ENCODE measurements around the gene BAZ2B.

BAZ2B gene

GRCh38 chr2:159617646-159618045, 1.3 kb upstream of the BAZ2B start:
- H3K27ac ChIP-seq (ENCODE audit: low read length), result no peak overlapping the region
- no peaks in the 10 kb centered on the region for H3K27me3 ChIP-seq (ENCODE audit: control insufficient read depth, insufficient read depth, low read length)
- no peak for DNase-seq (ENCODE audit: low read depth, low spot score)
- no peaks in the 10 kb centered on the region for H3K36me3 ChIP-seq (ENCODE audit: control insufficient read depth, insufficient read depth, low read length)
- no peaks in the 10 kb centered on the region for H3K9me3 ChIP-seq (ENCODE audit: control insufficient read depth, insufficient read depth, low read length)
- no peak overlapping the region; the same call in 1 of the 2 replicates for H3K4me3 ChIP-seq (ENCODE audit: low read length)
- peaks cover 2% of the 10 kb centered on the region; the same call in 1 of the 2 replicates for H3K4me1 ChIP-seq (ENCODE audit: control insufficient read depth, insufficient read depth, low read length)
- WGBS (ENCODE audit: insufficient coverage, insufficient read length), result no CpG with 5 or more reads among the region's 2 CpGs

- Histone ChIP-seq H3K4me3 (ENCODE audit: low read length) (peak overlapping the region; percentile 11; the same call in 1 of the 2 replicates), H3K36me3 (ENCODE audit: control insufficient read depth, insufficient read depth, low read length) (no peaks in the 10 kb centered on the region), H3K4me1 (ENCODE audit: control insufficient read depth, insufficient read depth, low read length) (0 out of 2 replicates have a peak, but pooled peaks cover 1% of the 10 kb centered on the region), H3K9me3 (ENCODE audit: control insufficient read depth, insufficient read depth, low read length) (no peaks in the 10 kb centered on the region), H3K27ac (ENCODE audit: low read length) (no peak overlapping the region), H3K27me3 (ENCODE audit: control insufficient read depth, insufficient read depth, low read length) (no peaks in the 10 kb centered on the region)
- no CpG with 5 or more reads among the region's 4 CpGs for WGBS (ENCODE audit: insufficient coverage, insufficient read length)
- no peak for DNase-seq (ENCODE audit: low read depth, low spot score)
Observed at GRCh38 chr2:159617100-159617499, 752 bp upstream of the BAZ2B start.

- Histone ChIP-seq H3K4me3 (ENCODE audit: low read length) (peak overlapping the region; percentile 86), H3K4me1 (ENCODE audit: control insufficient read depth, insufficient read depth, low read length) (no peaks in the 10 kb centered on the region), H3K36me3 (ENCODE audit: control insufficient read depth, insufficient read depth, low read length) (no peaks in the 10 kb centered on the region), H3K27me3 (ENCODE audit: control insufficient read depth, insufficient read depth, low read length) (no peaks in the 10 kb centered on the region), H3K9me3 (ENCODE audit: control insufficient read depth, insufficient read depth, low read length) (no peaks in the 10 kb centered on the region), H3K27ac (ENCODE audit: low read length) (peak overlapping the region; percentile 54)
- no peak for DNase-seq (ENCODE audit: low read depth, low spot score)
- no CpG with 5 or more reads among the region's 66 CpGs for WGBS (ENCODE audit: insufficient coverage, insufficient read length)
Observed at GRCh38 chr2:159615367-159616285, 722 bp downstream of the BAZ2B start.

GRCh38 chr2:159614534-159615366, 1.6 kb downstream of the BAZ2B start:
- no peak for DNase-seq (ENCODE audit: low read depth, low spot score)
- Histone ChIP-seq H3K36me3 (ENCODE audit: control insufficient read depth, insufficient read depth, low read length) (no peaks in the 10 kb centered on the region), H3K27ac (ENCODE audit: low read length) (peak overlapping the region; percentile 54), H3K4me1 (ENCODE audit: control insufficient read depth, insufficient read depth, low read length) (0 out of 2 replicates have a peak, but pooled peaks cover 2% of the 10 kb centered on the region), H3K9me3 (ENCODE audit: control insufficient read depth, insufficient read depth, low read length) (no peaks in the 10 kb centered on the region), H3K27me3 (ENCODE audit: control insufficient read depth, insufficient read depth, low read length) (no peaks in the 10 kb centered on the region), H3K4me3 (ENCODE audit: low read length) (peak overlapping the region; percentile 86; the same call in 1 of the 2 replicates)
- no CpG with 5 or more reads among the region's 16 CpGs for WGBS (ENCODE audit: insufficient coverage, insufficient read length)

GRCh38 chr2:159613651-159614285, 2.6 kb downstream of the BAZ2B start:
- WGBS (ENCODE audit: insufficient coverage, insufficient read length), result no CpG with 5 or more reads among the region's 1 CpG
- H3K27me3 ChIP-seq (ENCODE audit: control insufficient read depth, insufficient read depth, low read length), result no peaks in the 10 kb centered on the region
- no peaks in the 10 kb centered on the region for H3K36me3 ChIP-seq (ENCODE audit: control insufficient read depth, insufficient read depth, low read length)
- peak overlapping the region; percentile 33; the same call in 1 of the 2 replicates for H3K4me3 ChIP-seq (ENCODE audit: low read length)
- DNase-seq (ENCODE audit: low read depth, low spot score), result no peak
- no peak overlapping the region for H3K27ac ChIP-seq (ENCODE audit: low read length)
- 0 out of 2 replicates have a peak, but pooled peaks cover 2% of the 10 kb centered on the region for H3K4me1 ChIP-seq (ENCODE audit: control insufficient read depth, insufficient read depth, low read length)
- no peaks in the 10 kb centered on the region for H3K9me3 ChIP-seq (ENCODE audit: control insufficient read depth, insufficient read depth, low read length)

GRCh38 chr2:159613091-159613490, 3.3 kb downstream of the BAZ2B start:
- Histone ChIP-seq H3K36me3 (ENCODE audit: control insufficient read depth, insufficient read depth, low read length) (no peaks in the 10 kb centered on the region), H3K4me1 (ENCODE audit: control insufficient read depth, insufficient read depth, low read length) (0 out of 2 replicates have a peak, but pooled peaks cover 2% of the 10 kb centered on the region), H3K9me3 (ENCODE audit: control insufficient read depth, insufficient read depth, low read length) (no peaks in the 10 kb centered on the region), H3K4me3 (ENCODE audit: low read length) (no peak overlapping the region), H3K27me3 (ENCODE audit: control insufficient read depth, insufficient read depth, low read length) (no peaks in the 10 kb centered on the region), H3K27ac (ENCODE audit: low read length) (no peak overlapping the region)
- DNase-seq (ENCODE audit: low read depth, low spot score), result no peak
- WGBS (ENCODE audit: insufficient coverage, insufficient read length), result no CpG with 5 or more reads among the region's 1 CpG

GRCh38 chr2:159612255-159612901, 4.0 kb downstream of the BAZ2B start:
- no peaks in the 10 kb centered on the region for H3K27me3 ChIP-seq (ENCODE audit: control insufficient read depth, insufficient read depth, low read length)
- no peaks in the 10 kb centered on the region for H3K36me3 ChIP-seq (ENCODE audit: control insufficient read depth, insufficient read depth, low read length)
- H3K4me3 ChIP-seq (ENCODE audit: low read length), result no peak overlapping the region
- no CpG with 5 or more reads among the region's 1 CpG for WGBS (ENCODE audit: insufficient coverage, insufficient read length)
- no peaks in the 10 kb centered on the region for H3K9me3 ChIP-seq (ENCODE audit: control insufficient read depth, insufficient read depth, low read length)
- no peak for DNase-seq (ENCODE audit: low read depth, low spot score)
- 0 out of 2 replicates have a peak, but pooled peaks cover 2% of the 10 kb centered on the region for H3K4me1 ChIP-seq (ENCODE audit: control insufficient read depth, insufficient read depth, low read length)
- H3K27ac ChIP-seq (ENCODE audit: low read length), result no peak overlapping the region

- no peak for DNase-seq (ENCODE audit: low read depth, low spot score)
- no peak overlapping the region for H3K4me3 ChIP-seq (ENCODE audit: low read length)
- WGBS (ENCODE audit: insufficient coverage, insufficient read length), result no CpG with 5 or more reads among the region's 4 CpGs
- H3K36me3 ChIP-seq (ENCODE audit: control insufficient read depth, insufficient read depth, low read length), result no peaks in the 10 kb centered on the region
- no peak overlapping the region for H3K27ac ChIP-seq (ENCODE audit: low read length)
- H3K9me3 ChIP-seq (ENCODE audit: control insufficient read depth, insufficient read depth, low read length), result no peaks in the 10 kb centered on the region
- no peaks in the 10 kb centered on the region for H3K27me3 ChIP-seq (ENCODE audit: control insufficient read depth, insufficient read depth, low read length)
- peaks cover 2% of the 10 kb centered on the region; the same call in 1 of the 2 replicates for H3K4me1 ChIP-seq (ENCODE audit: control insufficient read depth, insufficient read depth, low read length)
Observed at GRCh38 chr2:159609811-159610549, 6.4 kb downstream of the BAZ2B start.

- H3K4me1 ChIP-seq (ENCODE audit: control insufficient read depth, insufficient read depth, low read length), result peaks cover 2% of the 10 kb centered on the region; the same call in 1 of the 2 replicates
- H3K9me3 ChIP-seq (ENCODE audit: control insufficient read depth, insufficient read depth, low read length), result no peaks in the 10 kb centered on the region
- no peaks in the 10 kb centered on the region for H3K36me3 ChIP-seq (ENCODE audit: control insufficient read depth, insufficient read depth, low read length)
- H3K27me3 ChIP-seq (ENCODE audit: control insufficient read depth, insufficient read depth, low read length), result no peaks in the 10 kb centered on the region
- H3K4me3 ChIP-seq (ENCODE audit: low read length), result no peak overlapping the region
- no peak overlapping the region for H3K27ac ChIP-seq (ENCODE audit: low read length)
- WGBS (ENCODE audit: insufficient coverage, insufficient read length), result no CpG with 5 or more reads among the region's 1 CpG
- no peak for DNase-seq (ENCODE audit: low read depth, low spot score)
Observed at GRCh38 chr2:159608723-159609308, 7.5 kb downstream of the BAZ2B start.

Data from iPS DF 6.9 (cell line).